Measurements from ENCODE around the gene PIAS4. TPM values are rescaled to one million over a fixed set of nuclear protein-coding genes. Genes with fewer than 3 reads are reported as not detected.
"Not testable (repeated sequence)": the region's sequence is repeated elsewhere in the genome, so short reads cannot be mapped to it uniquely, and the experiment has no call there.

Gene PIAS4
- total and polyA plus RNA-seq, 9 donors: 14.7 to 26.2 (median 23.6) TPM

DNA sequence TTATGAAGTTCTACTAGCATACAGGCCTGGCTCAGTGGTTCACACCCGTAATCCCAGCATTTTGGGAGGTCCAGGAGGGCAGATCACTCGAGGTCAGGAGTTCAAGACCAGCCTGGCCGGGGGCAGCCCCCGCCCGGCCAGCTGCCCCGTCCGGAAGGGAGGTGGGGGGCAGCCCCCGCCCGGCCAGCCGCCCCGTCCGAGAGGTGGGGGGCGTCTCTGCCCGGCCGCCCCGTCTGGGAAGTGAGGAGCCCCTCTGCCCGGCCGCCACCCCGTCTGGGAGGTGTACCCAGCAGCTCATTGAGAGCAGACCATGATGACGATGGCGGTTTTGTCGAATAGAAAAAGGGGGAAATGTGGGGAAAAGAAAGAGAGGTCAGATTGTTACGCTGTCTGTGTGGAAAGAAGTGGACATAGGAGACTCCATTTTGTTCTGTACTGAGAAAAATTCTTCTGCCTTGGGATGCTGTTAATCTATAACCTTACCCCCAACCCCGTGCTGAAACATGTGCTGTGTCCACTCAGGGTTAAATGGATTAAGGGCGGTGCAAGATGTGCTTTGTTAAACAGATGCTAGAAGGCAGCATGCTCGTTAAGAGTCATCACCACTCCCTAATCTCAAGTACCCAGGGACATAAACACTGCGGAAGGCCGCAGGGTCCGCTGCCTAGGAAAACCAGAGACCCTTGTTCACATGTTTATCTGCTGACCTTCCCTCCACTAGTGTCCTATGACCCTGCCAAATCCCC lies 8.7 kb upstream of the PIAS4 start:
- H3K27ac ChIP-seq (ENCODE audit: low read length); H3K36me3 ChIP-seq (ENCODE audit: control insufficient read depth, insufficient read depth, low read length); H3K27me3 ChIP-seq (ENCODE audit: control insufficient read depth, insufficient read depth, low read length); H3K4me1 ChIP-seq (ENCODE audit: control insufficient read depth, insufficient read depth, low read length); H3K9me3 ChIP-seq (replicated peaks; ENCODE audit: control insufficient read depth, low read depth, low read length); DNase-seq; H3K4me3 ChIP-seq (ENCODE audit: low read length): not testable (repeated sequence)
- 81% methylated on average over 23 of the region's 29 CpGs for WGBS (ENCODE audit: insufficient coverage)

DNA sequence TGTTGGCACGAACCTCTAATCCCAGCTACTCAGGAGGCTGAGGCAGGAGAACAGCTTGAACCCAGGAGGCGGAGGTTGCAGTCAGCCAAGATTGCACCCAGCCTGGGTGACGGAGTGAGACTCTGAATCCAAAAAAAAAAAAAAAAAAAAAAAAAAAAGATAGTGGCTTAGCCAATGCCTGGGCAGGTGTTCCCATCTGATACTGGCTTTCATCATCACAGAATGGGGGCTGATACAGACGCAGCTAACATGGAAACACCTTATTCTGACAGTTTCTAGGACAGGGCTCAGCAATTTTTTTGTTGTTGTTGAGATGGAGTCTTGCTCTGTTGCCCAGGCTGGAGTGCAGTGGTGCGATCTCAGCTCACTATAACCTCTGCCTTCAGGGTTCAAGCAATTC lies 6.7 kb upstream of the PIAS4 start:
- H3K27ac ChIP-seq (ENCODE audit: low read length); H3K4me1 ChIP-seq (ENCODE audit: control insufficient read depth, insufficient read depth, low read length); DNase-seq; H3K4me3 ChIP-seq (ENCODE audit: low read length); H3K9me3 ChIP-seq (replicated peaks; ENCODE audit: control insufficient read depth, low read depth, low read length); H3K36me3 ChIP-seq (ENCODE audit: control insufficient read depth, insufficient read depth, low read length); H3K27me3 ChIP-seq (ENCODE audit: control insufficient read depth, insufficient read depth, low read length): not testable (repeated sequence)
- WGBS (ENCODE audit: insufficient coverage): no CpG with 5 or more reads among the region's 5 CpGs

DNA sequence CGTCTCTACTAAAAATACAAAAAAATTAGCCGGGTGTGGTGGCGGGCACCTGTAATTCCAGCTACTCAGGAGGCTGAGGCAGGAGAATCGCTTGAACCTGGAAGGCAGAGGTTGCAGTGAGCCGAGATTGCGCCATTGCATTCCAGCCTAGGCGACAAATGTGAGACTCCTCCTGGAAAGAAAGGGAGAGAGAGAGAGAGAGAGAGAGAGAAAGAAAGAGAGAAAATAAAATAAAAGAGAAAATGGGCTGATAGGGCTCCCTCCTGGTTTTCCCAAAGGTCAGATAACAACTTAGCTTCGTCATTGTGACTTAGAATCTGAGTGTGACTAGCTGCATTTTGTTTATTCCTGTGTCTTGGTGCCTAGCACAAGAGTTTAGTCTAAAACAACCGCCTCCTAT lies 2.1 kb upstream of the PIAS4 start:
- H3K4me1 ChIP-seq (ENCODE audit: control insufficient read depth, insufficient read depth, low read length): peaks cover 27% of the 10 kb centered on the region
- not testable (repeated sequence) for DNase-seq; H3K27me3 ChIP-seq (ENCODE audit: control insufficient read depth, insufficient read depth, low read length); H3K4me3 ChIP-seq (ENCODE audit: low read length); H3K36me3 ChIP-seq (ENCODE audit: control insufficient read depth, insufficient read depth, low read length); H3K27ac ChIP-seq (ENCODE audit: low read length); H3K9me3 ChIP-seq (replicated peaks; ENCODE audit: control insufficient read depth, low read depth, low read length)
- 91% methylated on average over 8 of the region's 9 CpGs for WGBS (ENCODE audit: insufficient coverage)

DNA sequence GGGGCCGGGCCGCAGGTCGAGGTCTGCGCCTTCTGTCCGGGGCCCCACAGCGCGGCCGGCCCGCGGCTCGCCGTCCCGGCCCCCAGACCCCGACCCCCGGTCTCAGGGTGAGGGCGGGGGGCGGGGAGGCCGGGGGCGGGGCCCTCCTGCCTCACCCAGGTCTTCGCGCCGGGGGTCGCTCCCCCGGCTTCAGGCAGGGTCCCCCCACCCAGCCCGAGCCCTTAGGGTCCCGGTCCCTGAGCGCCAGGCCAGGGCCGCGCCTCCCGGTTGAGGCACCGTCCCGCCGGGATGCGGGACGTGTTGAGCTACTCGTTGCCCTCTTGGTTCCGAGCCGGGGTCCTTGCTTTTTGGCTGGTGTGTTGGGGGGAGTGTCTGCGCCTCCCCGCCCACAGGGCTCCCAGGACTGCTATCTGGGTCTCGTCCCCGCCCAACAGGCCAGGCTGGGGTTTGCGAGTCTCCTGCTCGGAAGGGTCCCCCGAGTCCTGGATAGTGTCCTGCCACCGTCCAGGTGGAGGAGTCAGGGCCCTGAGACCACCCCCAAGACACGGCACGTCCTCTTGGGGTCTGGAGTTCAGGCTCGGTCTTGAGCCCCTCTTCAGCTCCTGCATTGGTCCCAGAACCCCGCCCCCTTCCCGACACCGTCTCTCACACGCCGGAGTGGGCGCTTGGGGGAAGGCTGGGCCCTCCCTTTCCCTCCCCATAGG lies 452 bp downstream of the PIAS4 start:
- Histone ChIP-seq H3K36me3 (ENCODE audit: control insufficient read depth, insufficient read depth, low read length) (peaks cover 21% of the 10 kb centered on the region), H3K4me3 (ENCODE audit: low read length) (peak overlapping the region; percentile 89), H3K9me3 (replicated peaks; ENCODE audit: control insufficient read depth, low read depth, low read length) (no peaks in the 10 kb centered on the region), H3K27ac (ENCODE audit: low read length) (peak overlapping the region; percentile 89), H3K4me1 (ENCODE audit: control insufficient read depth, insufficient read depth, low read length) (peaks cover 46% of the 10 kb centered on the region), H3K27me3 (ENCODE audit: control insufficient read depth, insufficient read depth, low read length) (no peaks in the 10 kb centered on the region)
- WGBS (ENCODE audit: insufficient coverage): 0% methylated on average over 36 of the region's 55 CpGs
- peak; percentile 70 for DNase-seq

DNA sequence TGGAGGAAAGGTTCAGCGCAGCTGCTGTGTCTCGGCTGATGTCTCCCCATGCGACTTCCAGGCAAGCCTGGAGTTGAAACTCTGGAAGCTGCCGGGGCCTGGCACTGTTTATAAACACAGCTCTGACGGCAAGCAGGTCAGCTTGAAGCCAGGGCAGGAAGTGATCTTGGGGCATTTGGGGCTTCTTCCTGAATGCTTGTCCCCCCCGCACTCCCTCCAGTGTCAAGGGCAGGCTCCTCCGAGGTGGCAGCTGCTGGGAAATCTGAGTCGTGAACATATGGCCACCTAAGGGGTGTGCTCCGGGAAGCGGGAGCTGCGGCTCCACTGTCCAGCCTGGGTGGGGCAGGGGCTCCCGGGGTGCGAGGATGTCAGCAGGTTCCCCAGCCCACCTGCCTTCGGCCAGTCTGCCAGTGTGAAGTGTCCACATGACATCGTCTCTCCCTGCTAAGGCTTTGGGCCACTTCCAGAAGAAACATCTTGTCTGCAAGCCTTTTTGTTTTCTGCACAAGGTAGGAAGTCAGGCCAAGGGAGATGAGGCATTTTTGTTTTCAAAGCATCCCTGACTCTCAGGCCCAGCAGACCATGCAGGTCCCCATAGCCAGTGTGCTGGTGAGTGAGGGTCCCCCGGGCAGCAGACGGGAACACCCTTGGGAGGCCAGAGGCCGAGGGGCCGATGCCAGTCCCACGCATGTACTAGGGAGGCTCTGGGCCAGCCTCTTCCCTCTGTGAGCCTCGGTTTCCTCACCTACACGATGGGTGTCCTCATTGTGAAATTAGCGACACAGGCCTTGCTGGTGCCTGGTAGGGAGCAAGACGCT lies 2.7 kb downstream of the PIAS4 start:
- Histone ChIP-seq H3K27me3 (ENCODE audit: control insufficient read depth, insufficient read depth, low read length) (no peaks in the 10 kb centered on the region), H3K4me1 (ENCODE audit: control insufficient read depth, insufficient read depth, low read length) (peaks cover 58% of the 10 kb centered on the region), H3K36me3 (ENCODE audit: control insufficient read depth, insufficient read depth, low read length) (peaks cover 43% of the 10 kb centered on the region), H3K9me3 (replicated peaks; ENCODE audit: control insufficient read depth, low read depth, low read length) (no peaks in the 10 kb centered on the region), H3K4me3 (ENCODE audit: low read length) (no peak overlapping the region), H3K27ac (ENCODE audit: low read length) (peak overlapping the region; percentile 89)
- whole genome bisulfite sequencing (ENCODE audit: insufficient coverage): 32% methylated on average over 24 of the region's 24 CpGs
- peak; percentile 68 for DNase-seq

DNA sequence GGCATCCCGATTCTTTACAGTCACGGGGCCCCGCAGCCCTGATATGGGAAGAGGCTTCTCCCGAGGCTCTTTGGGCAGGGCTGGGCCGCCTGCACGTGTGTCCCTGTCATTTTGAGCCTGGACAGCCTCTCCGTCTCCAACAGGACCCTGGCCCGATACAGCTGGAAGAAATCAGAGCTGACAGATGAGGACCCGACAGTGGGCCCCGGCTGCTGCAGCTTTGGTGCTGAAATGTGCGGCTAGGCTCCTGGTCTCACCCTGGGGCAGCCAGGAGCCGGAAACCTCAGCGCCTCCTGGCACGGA lies 3.2 kb downstream of the PIAS4 start:
- 27% methylated on average over 11 of the region's 14 CpGs for WGBS (ENCODE audit: insufficient coverage)

DNA sequence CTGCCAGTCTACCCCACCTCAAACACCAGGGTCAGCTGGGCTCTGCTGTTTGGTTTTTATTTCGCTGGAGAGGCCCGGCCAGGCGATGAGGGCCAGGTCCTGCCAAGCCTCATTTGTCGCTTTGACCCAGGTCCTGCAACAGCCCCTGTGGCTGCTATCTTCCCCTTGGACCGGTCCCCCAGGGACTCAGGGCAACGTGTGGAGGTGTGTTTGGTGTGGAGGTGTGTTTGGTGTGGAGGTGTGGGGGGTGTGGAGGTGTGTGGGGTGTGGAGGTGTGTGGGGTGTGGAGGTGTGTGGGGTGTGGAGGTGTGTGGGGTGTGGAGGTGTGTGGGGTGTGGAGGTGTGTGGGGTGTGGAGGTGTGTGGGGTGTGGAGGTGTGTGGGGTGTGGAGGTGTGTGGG lies 3.9 kb downstream of the PIAS4 start:
- Histone ChIP-seq H3K36me3 (ENCODE audit: control insufficient read depth, insufficient read depth, low read length) (peaks cover 47% of the 10 kb centered on the region), H3K27ac (ENCODE audit: low read length) (peak overlapping the region; percentile 53)

More for the DNA sequence above, 3.2 kb downstream of the PIAS4 start:
- Histone ChIP-seq H3K36me3 (ENCODE audit: control insufficient read depth, insufficient read depth, low read length) (peaks cover 45% of the 10 kb centered on the region), H3K27ac (ENCODE audit: low read length) (peak overlapping the region; percentile 89), H3K4me1 (ENCODE audit: control insufficient read depth, insufficient read depth, low read length) (peaks cover 64% of the 10 kb centered on the region), H3K4me3 (ENCODE audit: low read length) (no peak overlapping the region), H3K27me3 (ENCODE audit: control insufficient read depth, insufficient read depth, low read length) (no peaks in the 10 kb centered on the region), H3K9me3 (replicated peaks; ENCODE audit: control insufficient read depth, low read depth, low read length) (no peaks in the 10 kb centered on the region)
- no peak for DNase-seq

DNA sequence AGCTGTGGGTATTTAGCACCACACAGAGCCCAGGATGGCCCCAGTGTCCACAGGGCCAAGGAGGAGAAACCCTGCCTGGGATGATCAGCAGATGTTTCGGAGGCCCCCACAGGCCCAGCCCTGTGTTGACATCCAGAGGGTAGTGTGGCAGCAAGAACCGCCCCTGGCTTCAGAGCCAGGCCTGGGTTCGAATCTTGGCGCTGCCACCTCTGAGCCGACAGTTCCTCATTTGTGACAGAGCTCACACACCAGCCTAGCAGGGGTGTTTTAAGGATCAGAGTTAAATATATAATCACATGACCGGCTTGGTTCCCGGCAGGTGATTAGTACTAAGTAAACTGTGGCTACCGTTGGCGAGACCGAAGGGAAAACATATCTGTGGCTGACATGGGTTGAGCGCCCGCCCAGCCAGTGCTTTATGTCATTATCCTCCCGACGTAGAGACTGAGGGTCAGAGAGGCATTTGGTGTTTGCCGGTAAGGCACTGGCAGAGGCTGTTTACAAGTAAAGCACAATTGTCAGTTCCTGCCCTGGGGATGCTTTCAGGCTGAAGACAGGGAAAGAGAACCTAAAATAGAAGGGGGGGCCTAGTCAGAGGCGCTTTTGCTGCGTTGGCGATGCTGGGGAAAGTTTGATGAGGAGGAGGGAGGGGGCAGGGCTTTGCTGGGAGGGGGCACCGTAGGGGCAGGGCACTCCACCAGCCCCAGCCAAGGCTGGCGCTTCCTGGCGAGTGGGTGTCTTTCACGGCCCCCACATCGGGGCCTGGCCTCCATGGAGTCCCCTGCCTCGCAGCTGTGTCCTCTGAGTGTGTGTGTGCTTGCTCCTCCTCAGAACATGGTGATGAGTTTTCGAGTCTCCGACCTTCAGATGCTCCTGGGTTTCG lies 4.8 kb downstream of the PIAS4 start:
- Histone ChIP-seq H3K9me3 (replicated peaks; ENCODE audit: control insufficient read depth, low read depth, low read length) (no peaks in the 10 kb centered on the region), H3K4me3 (ENCODE audit: low read length) (no peak overlapping the region), H3K27ac (ENCODE audit: low read length) (no peak overlapping the region), H3K27me3 (ENCODE audit: control insufficient read depth, insufficient read depth, low read length) (no peaks in the 10 kb centered on the region), H3K4me1 (ENCODE audit: control insufficient read depth, insufficient read depth, low read length) (peaks cover 68% of the 10 kb centered on the region), H3K36me3 (ENCODE audit: control insufficient read depth, insufficient read depth, low read length) (peaks cover 53% of the 10 kb centered on the region)
- no peak for DNase-seq
- WGBS (ENCODE audit: insufficient coverage): 86% methylated on average over 26 of the region's 27 CpGs

More for the DNA sequence above, 3.9 kb downstream of the PIAS4 start:
- H3K4me1 ChIP-seq (ENCODE audit: control insufficient read depth, insufficient read depth, low read length): peaks cover 71% of the 10 kb centered on the region
- DNase-seq; H3K4me3 ChIP-seq (ENCODE audit: low read length); H3K27me3 ChIP-seq (ENCODE audit: control insufficient read depth, insufficient read depth, low read length); H3K9me3 ChIP-seq (replicated peaks; ENCODE audit: control insufficient read depth, low read depth, low read length): not testable (repeated sequence)
- 88% methylated on average over 3 of the region's 6 CpGs for WGBS (ENCODE audit: insufficient coverage)

DNA sequence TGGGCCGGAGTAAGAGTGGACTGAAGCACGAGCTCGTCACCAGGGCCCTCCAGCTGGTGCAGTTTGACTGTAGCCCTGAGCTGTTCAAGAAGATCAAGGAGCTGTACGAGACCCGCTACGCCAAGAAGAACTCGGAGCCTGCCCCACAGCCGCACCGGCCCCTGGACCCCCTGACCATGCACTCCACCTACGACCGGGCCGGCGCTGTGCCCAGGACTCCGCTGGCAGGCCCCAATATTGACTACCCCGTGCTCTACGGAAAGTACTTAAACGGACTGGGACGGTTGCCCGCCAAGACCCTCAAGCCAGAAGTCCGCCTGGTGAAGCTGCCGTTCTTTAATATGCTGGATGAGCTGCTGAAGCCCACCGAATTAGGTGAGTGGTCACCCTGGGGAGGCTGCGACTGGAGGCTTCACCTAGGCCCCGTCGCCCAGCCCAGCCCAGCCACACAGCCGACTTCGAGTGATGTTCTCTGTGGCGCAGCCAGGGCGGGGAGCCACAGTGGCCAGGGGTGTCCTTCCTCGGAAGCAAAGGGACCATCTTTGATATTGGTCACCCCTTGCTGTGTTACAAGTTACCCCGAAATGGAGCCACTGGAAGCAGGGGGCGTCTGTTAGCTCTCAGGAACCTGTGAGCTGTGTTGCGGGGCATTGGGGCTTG lies 5.6 kb downstream of the PIAS4 start:
- H3K9me3 ChIP-seq (replicated peaks; ENCODE audit: control insufficient read depth, low read depth, low read length): no peaks in the 10 kb centered on the region
- H3K27ac ChIP-seq (ENCODE audit: low read length): no peak overlapping the region
- DNase-seq: no peak
- no peaks in the 10 kb centered on the region for H3K27me3 ChIP-seq (ENCODE audit: control insufficient read depth, insufficient read depth, low read length)
- 94% methylated on average over 31 of the region's 33 CpGs for WGBS (ENCODE audit: insufficient coverage)
- peaks cover 69% of the 10 kb centered on the region for H3K4me1 ChIP-seq (ENCODE audit: control insufficient read depth, insufficient read depth, low read length)
- H3K4me3 ChIP-seq (ENCODE audit: low read length): no peak overlapping the region
- H3K36me3 ChIP-seq (ENCODE audit: control insufficient read depth, insufficient read depth, low read length): peaks cover 56% of the 10 kb centered on the region

Measured in muscle of leg (tissue), 11 donors.